T-helper 1 cell treated with Interleukin-12 subunit alpha and Interleukin-12 subunit beta and Interleukin-4 antibody, amounts not matched to agents 30 ng/mL and 1 ng/mL, for 36 hours (primary cell): ENCODE results near the gene OR52B6. TPM values are rescaled to one million over a fixed set of nuclear protein-coding genes. Genes with fewer than 3 reads are reported as not detected.

ENCODE experiments used
- intact Hi-C: fragments of 100-400 bp; cut with micrococcal nuclease; formaldehyde crosslinking; loops from one replicate; pipeline ENCODE4 v1.15.1; 2024
- total RNA-seq: library from RNA; stranded (reverse); gene quantifications from 2 replicates; pipeline ENCODE4 v1.2.3, GENCODE V29; 2022

The OR52B6 gene
- total RNA-seq, 1 donor from 2014 or later = not detected

DNA sequence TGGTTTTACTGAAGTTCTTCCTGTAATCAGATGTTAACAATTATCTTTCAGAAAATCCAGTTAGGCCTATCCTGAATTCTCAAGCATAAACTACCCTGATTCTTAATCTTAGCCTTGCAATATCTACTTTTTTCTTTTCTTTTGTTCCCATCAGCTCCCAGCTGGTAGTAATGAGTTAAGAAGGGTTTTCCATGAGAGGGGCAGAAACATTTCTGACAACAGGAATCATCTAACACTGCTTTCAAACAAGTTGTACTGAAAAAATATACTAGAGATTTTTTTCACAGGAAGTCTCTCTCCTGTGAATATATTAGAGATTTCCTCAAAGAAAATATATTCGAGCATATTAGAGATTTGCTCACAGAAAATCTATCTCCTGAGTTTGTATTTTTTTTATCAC lies 12.5 kb downstream of the OR52B6 start:
- intact Hi-C loops = no loop called here

DNA sequence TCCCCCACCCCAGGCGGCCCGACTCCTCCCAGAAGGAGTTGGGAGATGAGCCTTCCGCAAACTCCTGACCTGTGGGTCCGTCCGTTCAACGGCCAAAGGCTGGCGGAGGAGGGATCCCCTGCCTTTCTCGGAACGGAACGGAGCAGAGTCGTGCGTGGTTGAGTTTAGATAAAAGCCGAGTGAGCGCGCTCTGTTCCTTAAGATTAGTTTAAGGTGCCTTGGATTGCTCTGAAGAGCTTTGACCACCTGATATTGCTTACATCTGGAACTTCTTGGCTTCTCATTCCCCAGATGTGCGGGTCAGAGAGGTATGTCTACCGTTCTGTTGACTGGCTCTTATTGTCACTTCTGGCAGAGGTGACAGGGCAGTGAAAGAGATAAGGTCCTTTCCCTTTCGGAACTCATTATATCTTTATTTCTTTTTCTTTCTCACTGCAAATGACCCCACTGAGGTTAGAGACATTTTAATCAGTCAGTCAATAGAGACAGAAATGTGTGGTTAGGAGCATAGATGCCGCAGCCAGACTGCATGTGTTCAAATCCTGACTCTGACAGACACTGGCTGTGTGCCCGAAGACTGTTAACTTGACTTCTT lies 16.0 kb downstream of the OR52B6 start, which contains the start of gene TRIM6:
TSS of gene TRIM6 (plus strand) at position 31 of the 595 bp plus-strand sequence. CDS start at position 292, 261 bp downstream.
- intact Hi-C loops = no loop called here

- intact Hi-C loops = no loop called here
Measured at GRCh38 chr11:5597953-5598352, 17.3 kb downstream of the OR52B6 start.

DNA sequence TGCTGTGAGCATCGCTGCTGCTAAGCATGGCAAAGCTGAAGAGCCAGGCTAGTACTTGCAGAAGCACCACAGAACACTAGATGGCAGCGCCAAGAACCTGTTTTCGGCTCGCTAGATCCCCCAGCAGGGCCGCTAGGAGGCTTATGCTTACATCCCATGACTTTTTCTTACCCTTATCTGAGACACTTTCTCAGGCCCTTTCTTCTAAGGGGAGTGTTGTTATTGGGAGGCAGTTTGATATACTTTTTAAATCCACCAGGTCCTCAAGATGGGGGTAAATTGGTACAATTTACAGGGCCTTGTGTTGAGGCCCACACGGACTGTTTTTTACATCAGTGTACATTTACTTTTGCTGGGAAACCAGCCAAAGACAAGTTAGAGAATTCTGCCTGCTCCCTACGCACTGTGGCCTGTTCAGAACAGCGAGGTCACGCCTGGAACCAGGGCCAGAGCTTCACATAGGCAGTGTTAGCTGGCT lies 19.7 kb downstream of the OR52B6 start:
- intact Hi-C loops = loop anchor here (1.0 to 5.0 kb wide), 7 partner anchors 24 to 752 kb away; partner anchors contain the start of genes OR52E5, OR52N2 and TRIM22

DNA sequence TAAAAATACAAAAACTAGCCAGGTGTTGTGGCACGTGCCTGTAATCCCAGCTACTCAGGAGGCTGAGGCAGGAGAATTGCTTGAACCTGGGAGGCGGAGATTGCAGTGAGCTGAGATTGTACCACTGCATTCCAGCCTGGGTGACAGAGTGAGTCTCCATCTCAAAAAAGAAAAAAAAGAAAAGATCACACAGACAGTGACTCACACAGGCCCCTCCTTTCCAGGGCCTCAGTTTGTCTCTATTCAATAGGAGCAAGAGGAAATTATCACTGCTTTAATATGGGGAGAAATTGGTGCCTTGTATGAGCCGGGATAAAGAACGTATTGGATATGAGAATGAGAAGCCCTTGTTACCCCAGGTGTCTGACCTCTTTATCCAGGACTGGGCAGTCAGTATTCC lies 22.1 kb downstream of the OR52B6 start:
- intact Hi-C loops = loop anchor here (5.0 kb wide), 1 partner anchor 290 kb away; the partner anchor contains the start of gene OR52E5

DNA sequence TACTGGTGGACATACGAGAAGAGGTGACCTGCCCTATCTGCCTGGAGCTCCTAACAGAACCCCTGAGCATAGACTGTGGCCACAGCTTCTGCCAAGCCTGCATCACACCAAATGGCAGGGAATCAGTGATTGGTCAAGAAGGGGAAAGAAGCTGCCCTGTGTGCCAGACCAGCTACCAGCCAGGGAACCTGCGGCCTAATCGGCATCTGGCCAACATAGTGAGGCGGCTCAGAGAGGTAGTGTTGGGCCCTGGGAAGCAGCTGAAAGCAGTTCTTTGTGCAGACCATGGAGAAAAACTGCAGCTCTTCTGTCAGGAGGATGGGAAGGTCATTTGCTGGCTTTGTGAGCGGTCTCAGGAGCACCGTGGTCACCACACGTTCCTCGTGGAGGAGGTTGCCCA lies 22.6 kb downstream of the OR52B6 start:
- intact Hi-C loops = loop anchor here (5.0 kb wide), 1 partner anchor 289 kb away; the partner anchor contains the start of gene OR52E5

- intact Hi-C loops = loop anchor here (5.0 kb wide), 1 partner anchor 287 kb away; the partner anchor contains the start of gene OR52E5
Measured at GRCh38 chr11:5604896-5605295, 24.2 kb downstream of the OR52B6 start.

DNA sequence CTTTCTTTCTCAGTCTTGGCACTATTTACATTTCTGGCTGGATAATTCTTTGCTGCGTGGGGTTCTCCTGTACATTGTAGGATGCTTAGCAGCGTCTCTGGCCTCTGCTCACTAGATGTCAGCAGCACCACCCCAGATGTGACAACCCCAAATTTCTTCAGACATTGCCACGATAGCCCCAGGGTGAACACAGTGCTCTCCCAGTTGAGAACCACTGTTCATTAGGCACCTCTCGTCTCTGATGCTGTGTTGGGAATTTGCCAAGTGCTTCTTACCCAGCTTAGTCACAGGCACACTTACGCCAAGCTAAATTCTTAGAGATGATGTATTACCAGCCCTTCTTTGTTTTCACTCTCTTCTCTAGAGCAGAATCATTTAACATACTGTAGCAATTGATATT lies 25.2 kb downstream of the OR52B6 start:
- intact Hi-C loops = no loop called here

DNA sequence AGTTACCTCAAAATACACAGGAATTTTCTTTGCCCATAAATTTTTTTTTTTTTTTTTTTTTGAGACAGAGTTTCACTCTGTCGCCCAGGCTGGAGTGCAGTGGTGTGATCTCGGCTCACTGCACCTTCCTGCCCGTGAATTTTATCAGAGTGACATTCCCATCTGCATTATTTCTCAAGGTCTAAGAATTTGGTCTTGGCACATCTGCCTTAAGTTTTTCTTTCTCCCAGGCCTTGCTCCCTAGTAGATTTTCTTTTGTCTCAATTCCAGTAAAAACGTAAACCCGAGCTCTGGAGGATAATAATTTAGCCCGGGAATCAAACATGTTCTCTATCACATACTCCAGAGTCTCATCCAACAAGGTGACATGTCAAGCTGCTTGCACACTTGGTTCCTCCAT lies 28.1 kb downstream of the OR52B6 start:
- intact Hi-C loops = no loop called here

GRCh38 chr11:5610446-5610845 lies 29.8 kb downstream of the OR52B6 start:
- intact Hi-C loops = no loop called here

GRCh38 chr11:5611627-5612026 lies 30.9 kb downstream of the OR52B6 start:
- intact Hi-C loops = no loop called here

DNA sequence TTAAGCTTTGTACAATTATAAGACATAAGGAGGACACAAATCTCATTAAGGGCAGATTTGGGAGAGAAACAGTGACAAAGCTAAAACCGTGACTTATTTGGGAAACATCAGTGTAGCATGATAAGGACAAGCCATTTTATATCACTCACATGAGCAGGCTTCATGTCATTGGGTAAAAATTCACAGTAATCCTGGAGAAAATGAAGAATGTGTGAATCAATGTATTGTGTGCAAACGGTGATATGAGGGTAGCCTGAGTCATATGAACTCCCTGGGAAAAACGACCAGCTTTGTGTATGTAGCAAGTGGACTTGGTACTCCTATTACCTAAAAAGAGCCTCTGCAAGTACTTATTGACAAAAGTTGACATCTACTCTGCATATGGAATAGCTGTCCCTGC lies 38.1 kb downstream of the OR52B6 start:
- intact Hi-C loops = no loop called here

GRCh38 chr11:5620651-5621521 lies 40.2 kb downstream of the OR52B6 start:
- intact Hi-C loops = loop anchor here (10.0 kb wide), 2 partner anchors 994 to 1064 kb away; partner anchors contain the start of genes MRPL17, TAF10 and TPP1

GRCh38 chr11:5621580-5621979 lies 40.9 kb downstream of the OR52B6 start:
- intact Hi-C loops = loop anchor here (10.0 kb wide), 2 partner anchors 993 to 1063 kb away; partner anchors contain the start of genes MRPL17, TAF10 and TPP1

GRCh38 chr11:5622802-5623201 lies 42.1 kb downstream of the OR52B6 start:
- intact Hi-C loops = loop anchor here (10.0 kb wide), 2 partner anchors 992 to 1062 kb away; partner anchors contain the start of genes MRPL17, TAF10 and TPP1

GRCh38 chr11:5624489-5625279 lies 44.0 kb downstream of the OR52B6 start, which contains the start of gene TRIM34:
Gene TRIM34, plus strand, starts transcription at chr11:5625001. Its CDS starts 7,331 bp downstream, at chr11:5632332.
- intact Hi-C loops = loop anchor here (1.0 to 10.0 kb wide), 9 partner anchors 24 to 1231 kb away; partner anchors contain the start of genes ARFIP2, FHIP1B, MRPL17 and OR52N2

DNA sequence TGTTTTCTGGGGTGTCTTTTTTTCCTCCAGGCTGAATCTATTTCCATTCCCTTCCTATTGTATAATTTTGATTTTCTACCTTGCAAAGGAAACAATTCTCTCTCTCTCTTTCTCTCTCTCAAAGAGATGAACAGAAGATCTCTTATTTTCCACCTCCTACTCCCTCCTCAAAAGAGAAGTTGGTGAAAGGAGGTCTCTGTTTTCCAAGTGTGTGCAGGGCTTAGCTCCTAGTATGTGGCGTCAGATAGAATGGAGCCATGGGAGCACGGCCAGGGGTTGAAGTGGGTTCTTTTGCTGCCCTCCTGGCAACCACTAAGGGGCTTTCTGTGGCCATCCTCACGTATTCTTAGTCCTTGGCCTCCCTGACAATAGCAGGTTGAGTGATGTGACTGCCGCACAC lies 44.6 kb downstream of the OR52B6 start:
- intact Hi-C loops = loop anchor here (1.0 to 10.0 kb wide), 3 partner anchors 856 to 1060 kb away; partner anchors contain the start of genes ARFIP2, MRPL17, TAF10 and TIMM10B

GRCh38 chr11:5626196-5626595 lies 45.5 kb downstream of the OR52B6 start:
- intact Hi-C loops = loop anchor here (2.0 to 10.0 kb wide), 3 partner anchors 989 to 1059 kb away; partner anchors contain the start of genes MRPL17, TAF10, TPP1 and TRIM68

DNA sequence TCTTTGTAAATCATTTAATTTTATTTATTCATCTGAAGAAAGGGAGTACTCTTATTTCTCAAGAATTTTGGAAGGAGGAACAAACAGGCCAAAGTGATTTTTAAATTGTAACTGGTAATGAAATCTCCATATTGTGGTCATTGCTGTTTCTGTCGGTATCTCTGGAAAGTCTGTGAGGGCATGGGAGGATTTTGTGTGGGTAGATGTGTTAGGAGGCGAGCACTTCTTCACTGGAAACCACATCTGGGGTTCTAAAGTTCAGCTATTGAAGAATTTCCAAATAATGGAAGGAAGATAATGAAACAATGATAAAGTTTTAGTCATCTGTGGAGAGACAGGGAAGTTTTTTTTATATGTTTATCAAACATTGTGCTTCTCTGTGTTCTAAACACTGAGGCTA lies 50.7 kb downstream of the OR52B6 start:
- intact Hi-C loops = no loop called here
